Motor neuron (in vitro differentiated cells): ENCODE results near the gene MRTFA. TPM values are rescaled to one million over a fixed set of nuclear protein-coding genes. Genes with fewer than 3 reads are reported as not detected.
"Not testable (repeated sequence)": the region's sequence is repeated elsewhere in the genome, so short reads cannot be mapped to it uniquely, and the experiment has no call there.

Experiments used
- ATAC-seq, 8 experiments: fragments of 200-7000 bp; cut with Tn5 transposase; replicated peaks in 6 of 8; 2 replicates each; pipeline ENCODE4 v1.8.0; 2021; ENCODE audit warnings: mild to moderate bottlenecking in 8 of 8, moderate library complexity in 8 of 8
- H3K27ac ChIP-seq, 2 donors: fragments of 250-450 bp; sonication (Bioruptor Pico); 2 replicates each; pipeline ENCODE4 v1.9.0; 2021; ENCODE audit warnings: antibody characterized with exemption in 2 of 2, mild to moderate bottlenecking in 2 of 2, moderate library complexity in 1 of 2
- H3K4me1 ChIP-seq, 2 donors: fragments of 250-450 bp; sonication (Bioruptor Pico); replicated peaks in 1 of 2; 2 replicates each; pipeline ENCODE4 v1.6.1; 2021; ENCODE audit warnings: antibody characterized with exemption in 2 of 2, mild to moderate bottlenecking in 2 of 2, moderate library complexity in 1 of 2
- H3K4me3 ChIP-seq, 5 donors: fragments of 250-450 bp; sonication (Bioruptor Pico); 2 replicates each; pipeline ENCODE4 v1.9.0; 2021; ENCODE audit warnings: antibody characterized with exemption in 5 of 5, mild to moderate bottlenecking in 5 of 5, moderate library complexity in 4 of 5
- WGBS, 10 experiments: fragments of 450-650 bp; shearing (Covaris generic); methylation state at CpG; one replicate each; pipeline ENCODE4 v1.0.0; 2022; 5-methylcytosine and 5-hydroxymethylcytosine counted together
- in situ Hi-C, 9 experiments: fragments of 400-800 bp; cut with MboI; loops; one replicate each; pipeline ENCODE4 v1.15.0; 2021; ENCODE audit warnings: low sequenced_read_pairs in 9 of 9, low pct_unique_long_range_greater_than_20kb in 2 of 9; ENCODE audit not compliant: unreplicated experiment in 9 of 9
- total RNA-seq, 8 experiments: library from RNA; unstranded; fragments of 300-600 nt; gene quantifications; 2 replicates each; pipeline versions ENCODE4 v1.2.3 to v1.2.4, GENCODE V29; 2022

The MRTFA gene
- total RNA-seq, 8 experiments from 2014 or later, result 13.1 to 33.2 (median 21.7) TPM

GRCh38 chr22:40635043-40635939 lies 1.2 kb downstream of the MRTFA start:
- in situ Hi-C loops, result loop anchor here in 3 of 9 experiments (25.0 kb wide), 3 partner anchors 98 to 198 kb away; no protein-coding TSS in a partner anchor
- WGBS, 10 experiments, result 0 to 77% (median 35%) methylated on average over 2 to 18 of the region's 21 CpGs
- peaks cover 12 to 18% of the 10 kb centered on the region in 2 donors for H3K4me1 ChIP-seq
- peak overlapping the region in 1 of 2 donors; percentile 84 for H3K27ac ChIP-seq
- peak overlapping the region; percentile 66 to 94 (median 71) for H3K4me3 ChIP-seq
- no peak for ATAC-seq

- H3K4me1 ChIP-seq, result peaks cover 12 to 18% of the 10 kb centered on the region in 2 donors
- WGBS, 10 experiments, result 25 to 94% (median 82%) methylated on average over 1 to 10 of the region's 11 CpGs; no CpG with 5 or more reads in 1 of the 10 experiments
- ATAC-seq, result no peak
- in situ Hi-C loops, result loop anchor here in 3 of 9 experiments (25.0 kb wide), 3 partner anchors 97 to 197 kb away; no protein-coding TSS in a partner anchor
- no peak overlapping the region for H3K27ac ChIP-seq
- H3K4me3 ChIP-seq, result no peak overlapping the region
Observed at GRCh38 chr22:40634119-40634903, 2.2 kb downstream of the MRTFA start.

DNA sequence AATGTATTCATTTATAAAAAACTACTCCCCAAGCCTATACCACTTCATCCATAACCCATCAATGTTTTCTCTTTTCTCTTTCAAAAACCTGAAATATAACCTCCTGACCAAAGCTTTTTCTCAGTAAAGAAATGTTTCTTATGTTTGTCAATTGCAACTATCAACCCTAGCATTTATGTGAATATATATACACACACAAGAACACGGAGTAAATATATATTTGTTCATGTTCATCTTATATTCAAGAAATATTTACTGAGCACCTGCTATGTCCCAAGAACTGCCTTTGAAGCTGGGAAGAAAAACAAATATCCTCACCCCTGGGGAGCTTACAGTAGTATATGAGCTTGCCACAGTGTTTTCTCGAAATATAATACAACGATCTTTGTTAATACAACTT lies 3.5 kb downstream of the MRTFA start:
- Histone ChIP-seq H3K4me1 (peaks cover 11 to 15% of the 10 kb centered on the region in 2 donors), H3K27ac (no peak overlapping the region), H3K4me3 (no peak overlapping the region)
- ATAC-seq, result no peak
- in situ Hi-C loops, result loop anchor here in 3 of 9 experiments (25.0 kb wide), 3 partner anchors 96 to 196 kb away; no protein-coding TSS in a partner anchor
- WGBS, 10 experiments, result 72 to 100% (median 97%) methylated on average over 2 to 3 of the region's 3 CpGs; no CpG with 5 or more reads in 1 of the 10 experiments

DNA sequence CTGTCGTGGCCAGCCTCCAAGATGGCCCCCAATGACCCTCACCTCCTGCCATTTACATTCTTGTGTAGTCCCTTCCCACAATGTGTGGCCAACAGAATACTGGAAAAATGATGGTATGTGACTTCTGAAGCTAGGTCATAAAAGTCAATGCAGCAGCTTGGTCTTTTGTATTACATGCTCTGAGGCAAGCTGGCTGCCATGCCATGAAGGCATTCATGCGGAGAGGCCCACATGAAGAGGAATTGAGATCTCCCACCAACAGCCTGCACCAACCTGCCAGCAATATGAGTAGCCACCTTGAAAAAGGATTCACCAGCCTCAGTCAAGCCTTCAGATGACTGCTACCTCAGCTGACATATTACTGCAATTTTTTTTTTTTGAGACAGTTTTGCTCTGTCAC lies 4.6 kb downstream of the MRTFA start:
- WGBS, 10 experiments, result 40 to 100% (median 83%) methylated on average over 1 to 2 of the region's 2 CpGs; no CpG with 5 or more reads in 2 of the 10 experiments
- in situ Hi-C loops, result loop anchor here in 3 of 9 experiments (25.0 kb wide), 3 partner anchors 95 to 195 kb away; no protein-coding TSS in a partner anchor
- Histone ChIP-seq H3K4me1 (peaks cover 7 to 11% of the 10 kb centered on the region in 2 donors), H3K4me3 (no peak overlapping the region), H3K27ac (no peak overlapping the region)
- no peak for ATAC-seq

GRCh38 chr22:40628354-40629042 lies 8.0 kb downstream of the MRTFA start:
- H3K4me3 ChIP-seq, result no peak overlapping the region
- in situ Hi-C loops, result loop anchor here in 3 of 9 experiments (25.0 kb wide), 3 partner anchors 91 to 191 kb away; no protein-coding TSS in a partner anchor
- 42 to 100% (median 80%) methylated on average over 1 to 3 of the region's 3 CpGs; no CpG with 5 or more reads in 1 of the 10 experiments for WGBS, 10 experiments
- no peaks in the 10 kb centered on the region for H3K4me1 ChIP-seq
- no peak overlapping the region for H3K27ac ChIP-seq
- peak in 2 of 8 experiments; percentile 64 to 85 for ATAC-seq

DNA sequence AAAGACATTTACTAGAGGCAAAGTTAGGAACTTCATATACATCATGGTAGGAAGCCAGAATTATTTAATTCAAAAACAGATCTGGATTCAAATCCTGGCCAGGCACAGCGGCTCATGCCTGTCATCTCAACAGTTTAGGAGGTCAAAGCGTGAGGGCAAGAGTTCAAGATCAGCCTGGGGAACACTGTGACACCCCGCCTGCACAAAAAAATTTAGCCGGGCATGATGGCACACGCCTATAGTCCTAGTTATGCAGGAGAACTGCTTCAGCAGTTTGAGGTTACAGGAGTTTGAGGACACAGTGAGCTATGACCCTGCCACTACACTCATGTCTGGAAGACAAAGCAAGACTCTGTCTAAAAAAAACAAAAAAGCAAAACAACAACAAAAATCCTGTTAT lies 8.9 kb downstream of the MRTFA start:
- no peak overlapping the region for H3K27ac ChIP-seq
- no peak overlapping the region for H3K4me3 ChIP-seq
- WGBS, 10 experiments, result 80 to 100% (median 98%) methylated on average over 1 to 5 of the region's 5 CpGs; no CpG with 5 or more reads in 4 of the 10 experiments
- in situ Hi-C loops, result loop anchor here in 3 of 9 experiments (25.0 kb wide), 3 partner anchors 90 to 190 kb away; no protein-coding TSS in a partner anchor
- ATAC-seq, result peak in 1 of 8 experiments; percentile 31
- no peaks in the 10 kb centered on the region for H3K4me1 ChIP-seq

DNA sequence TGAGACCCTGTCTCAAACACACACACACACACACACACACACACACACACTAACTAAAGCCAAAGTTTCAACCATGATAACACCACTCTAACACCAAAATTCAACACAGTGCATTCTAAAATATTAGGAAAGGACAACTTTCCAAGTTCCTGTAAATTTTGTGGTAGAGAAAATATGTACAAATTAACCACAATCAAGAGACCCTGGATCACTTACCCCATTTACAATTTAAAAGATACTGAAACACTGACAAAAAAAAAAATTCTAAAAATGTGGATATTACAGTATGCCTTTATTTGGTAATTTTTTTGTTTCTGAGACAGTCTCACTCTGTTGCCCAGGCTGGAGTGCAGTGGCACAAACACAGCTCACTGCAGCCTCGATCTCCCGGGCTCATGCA lies 9.7 kb downstream of the MRTFA start:
- in situ Hi-C loops, result loop anchor here in 3 of 9 experiments (25.0 kb wide), 3 partner anchors 90 to 190 kb away; no protein-coding TSS in a partner anchor
- WGBS, 10 experiments, result 80 to 100% (median 94%) methylated on average over 1 to 2 of the region's 2 CpGs; no CpG with 5 or more reads in 5 of the 10 experiments
- Histone ChIP-seq H3K4me3 (no peak overlapping the region), H3K27ac (no peak overlapping the region), H3K4me1 (no peaks in the 10 kb centered on the region)
- ATAC-seq, result no peak

- not testable (repeated sequence) for H3K27ac ChIP-seq, H3K4me1 ChIP-seq, ATAC-seq, H3K4me3 ChIP-seq
- WGBS, 10 experiments, result 89 to 100% (median 100%) methylated on average over 1 to 2 of the region's 3 CpGs; no CpG with 5 or more reads in 6 of the 10 experiments
- in situ Hi-C loops, result loop anchor here in 3 of 9 experiments (25.0 kb wide), 3 partner anchors 88 to 188 kb away; no protein-coding TSS in a partner anchor
Observed at GRCh38 chr22:40625794-40626193, 10.7 kb downstream of the MRTFA start.

DNA sequence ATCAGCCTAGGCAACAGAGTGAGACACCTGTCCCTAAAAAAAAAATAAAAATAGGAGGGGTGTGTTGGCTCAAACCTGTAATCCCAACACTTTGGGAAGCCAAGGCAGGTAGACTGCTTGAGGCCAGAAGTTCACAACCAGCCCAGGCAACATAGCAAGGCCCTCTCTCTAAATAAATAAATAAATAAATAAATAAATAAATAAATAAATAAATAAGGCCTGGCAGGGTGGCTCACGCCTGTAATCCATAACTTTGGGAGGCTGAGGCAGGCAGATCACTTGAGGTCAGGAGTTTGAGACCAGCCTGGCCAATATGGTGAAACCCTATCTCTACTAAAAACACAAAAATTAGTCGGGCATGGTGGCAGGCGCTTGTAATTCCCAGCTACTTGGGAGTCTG lies 11.2 kb downstream of the MRTFA start:
- not testable (repeated sequence) for H3K4me3 ChIP-seq, ATAC-seq, H3K4me1 ChIP-seq, H3K27ac ChIP-seq
- in situ Hi-C loops, result loop anchor here in 3 of 9 experiments (25.0 kb wide), 3 partner anchors 88 to 188 kb away; no protein-coding TSS in a partner anchor
- 90 to 100% (median 98%) methylated on average over 1 to 2 of the region's 3 CpGs; no CpG with 5 or more reads in 6 of the 10 experiments for WGBS, 10 experiments

DNA sequence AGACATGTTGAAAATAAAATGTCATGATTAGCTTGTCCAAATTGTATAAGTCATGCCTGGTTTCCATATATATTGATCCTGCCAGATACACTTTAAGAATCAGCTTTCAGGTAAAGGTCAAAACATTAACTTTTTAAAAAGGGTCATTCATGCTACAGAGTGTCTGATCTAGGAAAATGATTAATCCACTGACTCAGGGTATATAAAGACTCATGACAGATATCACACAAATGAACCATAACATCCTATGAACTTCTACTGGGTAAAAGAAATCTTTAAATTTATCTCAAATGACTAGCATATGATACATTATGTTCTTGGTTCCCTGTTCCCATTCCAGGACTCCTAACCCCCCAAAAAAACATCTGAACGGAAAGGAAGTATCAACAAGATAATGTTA lies 11.7 kb downstream of the MRTFA start:
- no peaks in the 10 kb centered on the region for H3K4me1 ChIP-seq
- H3K4me3 ChIP-seq, result no peak overlapping the region
- in situ Hi-C loops, result loop anchor here in 3 of 9 experiments (25.0 kb wide), 3 partner anchors 87 to 187 kb away; no protein-coding TSS in a partner anchor
- WGBS, 10 experiments, result 86 to 100% (median 100%) methylated on average over 1 of the region's 1 CpG; no CpG with 5 or more reads in 3 of the 10 experiments
- no peak overlapping the region for H3K27ac ChIP-seq
- no peak for ATAC-seq

DNA sequence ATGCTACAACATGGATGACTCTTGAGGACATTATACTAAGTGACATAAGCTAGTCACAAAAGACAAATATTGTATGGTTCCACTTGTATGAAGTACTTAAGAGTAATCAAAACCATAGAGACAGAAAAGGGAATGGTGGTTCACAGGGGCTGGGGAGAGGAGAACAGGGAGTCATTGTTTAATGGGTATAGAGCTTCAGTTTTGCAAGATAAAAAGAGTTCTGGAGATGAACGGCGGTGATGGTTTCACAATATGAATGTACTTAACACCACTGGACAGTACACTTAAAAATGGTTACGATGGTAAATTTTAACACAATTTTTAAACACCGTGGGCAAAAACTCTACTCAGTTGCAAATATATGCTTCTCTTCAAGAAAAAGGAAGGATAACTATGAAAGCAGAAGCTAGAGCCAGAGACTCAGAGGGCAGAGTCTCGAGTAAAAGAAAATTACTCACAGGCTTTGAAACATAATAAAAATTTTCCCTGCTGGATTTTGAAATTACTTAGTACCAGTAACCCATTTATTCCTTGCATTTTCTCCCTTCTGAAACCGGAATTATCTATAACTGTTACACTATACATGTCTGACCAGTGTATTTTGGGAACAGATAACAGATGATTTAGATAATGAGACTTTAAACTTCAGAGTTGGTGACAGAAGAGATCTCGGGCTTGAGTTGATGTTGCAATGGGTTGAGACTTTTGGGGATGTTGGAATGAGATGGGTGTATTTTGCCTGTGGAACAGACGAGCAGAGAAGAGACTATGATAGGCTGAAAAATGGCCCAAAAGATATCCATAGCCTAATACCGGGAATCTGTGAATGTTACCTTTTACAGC lies 15.0 kb downstream of the MRTFA start:
- in situ Hi-C loops, result no loop called here
- Histone ChIP-seq H3K4me1 (no peaks in the 10 kb centered on the region), H3K27ac (no peak overlapping the region), H3K4me3 (no peak overlapping the region)
- no peak for ATAC-seq
- WGBS, 10 experiments, result 84 to 100% (median 94%) methylated on average over 1 to 9 of the region's 9 CpGs
